Chondrocyte (in vitro differentiated cells): ENCODE data around the gene KIAA0232. TPM values are rescaled to one million over a fixed set of nuclear protein-coding genes. Genes with fewer than 3 reads are reported as not detected.
A peak's percentile ranks its signal among the peaks of the same experiment; 100 is the strongest.

ENCODE experiments used
- DNase-seq: peaks from one replicate; pipeline ENCODE4 v3.0.0; 2021; ENCODE audit warnings: mixed read lengths, low spot score
- H3K27ac Mint-ChIP-seq: one replicate; pipeline ENCODE4 v1.8.0; 2021; ENCODE audit warnings: mild to moderate bottlenecking, moderate library complexity, mixed read lengths; ENCODE audit not compliant: unreplicated experiment
- H3K27me3 Mint-ChIP-seq: 2 replicates; pipeline ENCODE4 v1.8.0; 2021; ENCODE audit warnings: low read depth, mixed read lengths
- H3K36me3 Mint-ChIP-seq: 2 replicates; pipeline ENCODE4 v1.8.0; 2021; ENCODE audit warnings: low read depth, mixed read lengths
- H3K4me1 Mint-ChIP-seq: 2 replicates; pipeline ENCODE4 v1.8.0; 2021; ENCODE audit warnings: low read depth, mild to moderate bottlenecking, mixed read lengths
- H3K4me3 Mint-ChIP-seq: one replicate; pipeline ENCODE4 v1.8.0; 2021; ENCODE audit warnings: mild to moderate bottlenecking, moderate library complexity, mixed read lengths; ENCODE audit not compliant: unreplicated experiment
- H3K9me3 Mint-ChIP-seq: 2 replicates; pipeline ENCODE4 v1.8.0; 2021; ENCODE audit warnings: low read depth, mixed read lengths
- CTCF ChIP-seq: fragments of 200-600 bp; sonication (generic); IDR thresholded peaks from 2 replicates; pipeline ENCODE4 v1.5.0; 2021; ENCODE audit warnings: antibody characterized with exemption, mild to moderate bottlenecking, moderate library complexity
- total RNA-seq: library from RNA; stranded (reverse); gene quantifications from 3 replicates; pipeline ENCODE4 v1.2.1, GENCODE V29; 2021

The KIAA0232 gene
- total RNA-seq, 1 donor from 2014 or later = 24.7 TPM

- Mint-ChIP-seq H3K27ac (no peak overlapping the region), H3K9me3 (no peaks in the 10 kb centered on the region), H3K27me3 (no peaks in the 10 kb centered on the region), H3K4me1 (peaks cover 18% of the 10 kb centered on the region), H3K4me3 (no peak overlapping the region), H3K36me3 (peaks cover 29% of the 10 kb centered on the region)
- DNase-seq = no peak
- TF ChIP-seq CTCF = no peak
These were observed 77.0 kb downstream of the KIAA0232 start for GRCh38 chr4:6859543-6859942.

- H3K36me3 Mint-ChIP-seq = peaks cover 28% of the 10 kb centered on the region
- H3K27ac Mint-ChIP-seq = no peak overlapping the region
- peaks cover 5% of the 10 kb centered on the region for H3K4me1 Mint-ChIP-seq
- H3K4me3 Mint-ChIP-seq = no peak overlapping the region
- DNase-seq = no peak
- H3K27me3 Mint-ChIP-seq = no peaks in the 10 kb centered on the region
- H3K9me3 Mint-ChIP-seq = no peaks in the 10 kb centered on the region
- no peak for TF ChIP-seq CTCF
These were observed 85.9 kb downstream of the KIAA0232 start for GRCh38 chr4:6868386-6868785.

GRCh38 chr4:6869944-6870343 is 87.4 kb downstream of the KIAA0232 start:
- no peaks in the 10 kb centered on the region for H3K27me3 Mint-ChIP-seq
- no peaks in the 10 kb centered on the region for H3K4me1 Mint-ChIP-seq
- H3K9me3 Mint-ChIP-seq = no peaks in the 10 kb centered on the region
- no peak for TF ChIP-seq CTCF
- no peak overlapping the region for H3K4me3 Mint-ChIP-seq
- H3K27ac Mint-ChIP-seq = no peak overlapping the region
- H3K36me3 Mint-ChIP-seq = peaks cover 21% of the 10 kb centered on the region
- no peak for DNase-seq

GRCh38 chr4:6873291-6873690 is 90.8 kb downstream of the KIAA0232 start:
- TF ChIP-seq CTCF = no peak
- DNase-seq = no peak
- Mint-ChIP-seq H3K27me3 (no peaks in the 10 kb centered on the region), H3K27ac (peak overlapping the region; percentile 59), H3K4me1 (peaks cover 14% of the 10 kb centered on the region), H3K36me3 (peaks cover 18% of the 10 kb centered on the region), H3K9me3 (no peaks in the 10 kb centered on the region), H3K4me3 (no peak overlapping the region)

- H3K9me3 Mint-ChIP-seq = no peaks in the 10 kb centered on the region
These were observed 91.4 kb downstream of the KIAA0232 start for GRCh38 chr4:6873792-6874461.

More at GRCh38 chr4:6873792-6874461, 91.4 kb downstream of the KIAA0232 start:
- peaks cover 16% of the 10 kb centered on the region for H3K4me1 Mint-ChIP-seq
- TF ChIP-seq CTCF = peak; percentile 88
- H3K27me3 Mint-ChIP-seq = no peaks in the 10 kb centered on the region
- no peak overlapping the region for H3K27ac Mint-ChIP-seq
- DNase-seq = no peak
- H3K4me3 Mint-ChIP-seq = no peak overlapping the region
- H3K36me3 Mint-ChIP-seq = peaks cover 19% of the 10 kb centered on the region
